ENCODE measurements around the gene TMEM86A. TPM values are rescaled to one million over a fixed set of nuclear protein-coding genes. Genes with fewer than 3 reads are reported as not detected.
A peak's percentile ranks its signal among the peaks of the same experiment; 100 is the strongest.
"Not testable (repeated sequence)": the region's sequence is repeated elsewhere in the genome, so short reads cannot be mapped to it uniquely, and the experiment has no call there.

Gene TMEM86A
- total RNA-seq, 1 donor from 2014 or later = 7.9 TPM

DNA sequence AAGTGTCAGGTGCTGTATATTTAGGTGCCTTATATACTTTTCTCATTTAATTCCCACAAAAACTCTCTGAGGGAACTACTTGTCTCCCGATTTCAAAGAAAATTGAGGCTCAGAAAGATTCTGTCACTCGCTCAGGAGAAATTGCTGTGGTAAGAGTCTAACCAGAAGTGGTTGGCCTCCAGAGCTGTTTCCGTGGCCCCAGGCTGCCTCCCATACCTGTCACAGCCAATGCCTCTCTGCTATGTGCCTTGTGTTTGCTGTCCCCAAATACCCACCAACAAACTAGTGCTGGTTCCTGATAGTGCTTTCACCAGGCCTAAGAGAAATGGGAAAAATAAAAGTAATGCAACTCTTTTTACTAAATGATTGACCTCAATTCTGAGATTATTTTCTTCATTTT is 21.0 kb upstream of the TMEM86A start:
- H3K4me3 Mint-ChIP-seq (ENCODE audit: low read depth) = no peak overlapping the region
- no peak for TF ChIP-seq CTCF (IDR thresholded peaks at IDR 0.05; ENCODE audit: unreplicated experiment)
- no peaks in the 10 kb centered on the region for H3K36me3 Mint-ChIP-seq (ENCODE audit: insufficient read depth)
- H3K27ac Mint-ChIP-seq = no peak overlapping the region
- H3K9me3 Mint-ChIP-seq (ENCODE audit: low read depth) = no peaks in the 10 kb centered on the region
- H3K4me1 Mint-ChIP-seq (ENCODE audit: low read depth) = no peaks in the 10 kb centered on the region
- H3K27me3 Mint-ChIP-seq = no peaks in the 10 kb centered on the region
- DNase-seq (ENCODE audit: low spot score, unreplicated experiment) = no peak

GRCh38 chr11:18681949-18682348 is 16.6 kb upstream of the TMEM86A start:
- not testable (repeated sequence) for H3K4me3 Mint-ChIP-seq (ENCODE audit: low read depth); H3K27ac Mint-ChIP-seq; H3K27me3 Mint-ChIP-seq; H3K9me3 Mint-ChIP-seq (ENCODE audit: low read depth); H3K36me3 Mint-ChIP-seq (ENCODE audit: insufficient read depth); DNase-seq (ENCODE audit: low spot score, unreplicated experiment)
- H3K4me1 Mint-ChIP-seq (ENCODE audit: low read depth) = peaks cover 20% of the 10 kb centered on the region

DNA sequence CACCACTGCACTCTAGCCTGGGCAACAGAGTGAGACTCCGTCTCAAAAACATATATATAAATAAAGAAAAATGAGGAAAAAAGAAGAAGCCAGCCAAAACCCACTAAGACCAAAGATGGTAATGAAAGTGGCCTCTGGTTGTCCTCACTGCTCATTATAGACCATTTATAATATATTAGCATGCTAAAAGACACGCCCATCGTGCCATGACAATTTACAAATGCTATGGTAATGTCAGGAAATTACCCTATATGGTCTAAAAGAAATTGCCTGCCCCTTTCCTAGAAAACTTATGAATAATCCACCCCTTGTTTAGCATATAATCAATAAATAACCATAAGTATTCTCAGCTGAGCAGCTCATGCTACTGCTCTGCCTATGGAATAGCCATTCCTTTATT is 16.1 kb upstream of the TMEM86A start:
- H3K27me3 Mint-ChIP-seq = no peaks in the 10 kb centered on the region
- no peaks in the 10 kb centered on the region for H3K36me3 Mint-ChIP-seq (ENCODE audit: insufficient read depth)
- peaks cover 20% of the 10 kb centered on the region for H3K4me1 Mint-ChIP-seq (ENCODE audit: low read depth)
- no peaks in the 10 kb centered on the region for H3K9me3 Mint-ChIP-seq (ENCODE audit: low read depth)
- H3K4me3 Mint-ChIP-seq (ENCODE audit: low read depth) = no peak overlapping the region
- no peak for DNase-seq (ENCODE audit: low spot score, unreplicated experiment)
- H3K27ac Mint-ChIP-seq = no peak overlapping the region
- TF ChIP-seq CTCF (IDR thresholded peaks at IDR 0.05; ENCODE audit: unreplicated experiment) = no peak

DNA sequence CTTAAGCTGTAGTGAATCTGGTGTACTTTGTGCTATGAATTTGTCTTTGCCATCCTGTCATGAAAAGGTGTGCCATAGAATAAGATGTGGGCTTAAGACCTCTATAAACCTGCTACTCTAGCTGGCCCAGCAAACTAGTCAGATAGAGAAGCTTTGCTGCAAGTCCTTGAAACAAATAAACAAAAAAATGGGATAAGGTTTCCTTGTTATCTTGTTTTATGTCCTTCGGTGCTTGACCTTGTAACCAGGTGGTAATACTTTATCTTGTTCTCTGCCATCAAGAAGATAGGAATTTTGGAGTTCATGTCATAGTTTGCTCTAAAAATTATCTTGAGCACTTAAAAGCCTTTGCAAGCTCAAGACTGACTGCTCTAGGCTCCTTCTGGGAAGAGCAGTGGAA is 14.3 kb upstream of the TMEM86A start:
- peaks cover 20% of the 10 kb centered on the region for H3K4me1 Mint-ChIP-seq (ENCODE audit: low read depth)
- no peak for TF ChIP-seq CTCF (IDR thresholded peaks at IDR 0.05; ENCODE audit: unreplicated experiment)
- no peaks in the 10 kb centered on the region for H3K9me3 Mint-ChIP-seq (ENCODE audit: low read depth)

GRCh38 chr11:18691467-18692140 is 7.0 kb upstream of the TMEM86A start:
- H3K9me3 Mint-ChIP-seq (ENCODE audit: low read depth); H3K4me3 Mint-ChIP-seq (ENCODE audit: low read depth); DNase-seq (ENCODE audit: low spot score, unreplicated experiment); H3K4me1 Mint-ChIP-seq (ENCODE audit: low read depth); H3K27ac Mint-ChIP-seq; H3K36me3 Mint-ChIP-seq (ENCODE audit: insufficient read depth); H3K27me3 Mint-ChIP-seq: not testable (repeated sequence)

More for the DNA sequence above, 14.3 kb upstream of the TMEM86A start:
- no peak for DNase-seq (ENCODE audit: low spot score, unreplicated experiment)
- Mint-ChIP-seq H3K4me3 (ENCODE audit: low read depth) (no peak overlapping the region), H3K27me3 (no peaks in the 10 kb centered on the region), H3K27ac (peak overlapping the region; percentile 56), H3K36me3 (ENCODE audit: insufficient read depth) (no peaks in the 10 kb centered on the region)

DNA sequence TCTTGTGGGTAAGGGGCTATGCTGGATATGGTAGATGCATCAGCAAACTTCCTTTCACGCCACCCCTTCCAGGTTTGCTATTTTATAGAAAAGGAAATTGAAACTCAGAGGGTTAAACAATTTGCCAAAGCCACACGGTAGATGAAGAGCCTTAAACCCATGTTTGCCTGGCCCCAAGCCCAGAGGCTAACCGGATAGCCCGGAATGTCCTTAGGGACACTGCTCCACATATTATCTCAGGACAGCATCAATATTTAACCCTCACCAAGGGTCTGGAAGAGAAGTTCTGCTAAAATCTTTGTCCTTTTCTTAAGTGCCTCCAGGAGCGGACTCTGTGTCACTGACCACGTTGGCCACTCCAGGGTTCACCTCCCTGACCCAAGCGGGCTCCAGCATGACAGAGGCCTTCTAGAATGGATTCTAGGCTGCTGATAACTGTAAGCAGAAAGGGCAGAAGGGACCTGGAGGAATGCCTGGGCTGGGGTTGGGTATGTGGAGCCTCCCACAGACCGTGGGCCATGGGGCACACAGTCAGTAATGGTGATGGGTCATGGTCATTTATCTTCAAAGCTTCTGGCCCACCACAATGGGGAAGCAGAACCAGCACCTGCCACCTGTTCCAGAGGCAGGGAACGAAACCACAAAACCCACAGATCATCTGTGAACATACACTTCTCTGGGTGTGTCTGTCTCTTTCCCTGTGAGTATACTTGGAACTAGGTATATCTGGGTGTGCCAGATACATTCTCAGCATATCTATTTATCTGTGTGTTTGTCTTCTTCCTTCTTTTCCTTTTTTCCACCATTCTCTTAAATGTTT is 5.4 kb upstream of the TMEM86A start:
- no peaks in the 10 kb centered on the region for H3K9me3 Mint-ChIP-seq (ENCODE audit: low read depth)
- DNase-seq (ENCODE audit: low spot score, unreplicated experiment) = no peak
- no peak for TF ChIP-seq CTCF (IDR thresholded peaks at IDR 0.05; ENCODE audit: unreplicated experiment)
- H3K27ac Mint-ChIP-seq = no peak overlapping the region
- no peaks in the 10 kb centered on the region for H3K36me3 Mint-ChIP-seq (ENCODE audit: insufficient read depth)
- peaks cover 3% of the 10 kb centered on the region for H3K4me1 Mint-ChIP-seq (ENCODE audit: low read depth)
- no peak overlapping the region for H3K4me3 Mint-ChIP-seq (ENCODE audit: low read depth)
- peaks cover 17% of the 10 kb centered on the region for H3K27me3 Mint-ChIP-seq
